HG03108 (cell line): ENCODE results near the gene KIRREL1.

Experiments used
- ATAC-seq: cut with Tn5 transposase; IDR thresholded peaks from one replicate; pipeline ENCODE4 v1.9.1; 2021; ENCODE audit warnings: moderate library complexity; ENCODE audit not compliant: unreplicated experiment

The KIRREL1 gene

GRCh38 chr1:158062174-158062573 lies 68.7 kb downstream of the KIRREL1 start:
- ATAC-seq = no peak

- ATAC-seq = no peak
These were observed 74.2 kb downstream of the KIRREL1 start for GRCh38 chr1:158067662-158068061.

- ATAC-seq = no peak
These were observed 75.5 kb downstream of the KIRREL1 start for GRCh38 chr1:158068918-158069317.

GRCh38 chr1:158071138-158071537 lies 77.7 kb downstream of the KIRREL1 start:
- no peak for ATAC-seq

- no peak for ATAC-seq
These were observed 81.6 kb downstream of the KIRREL1 start for GRCh38 chr1:158075078-158075477.

- ATAC-seq = no peak
These were observed 83.0 kb downstream of the KIRREL1 start for GRCh38 chr1:158076441-158076840.

GRCh38 chr1:158077411-158078256 lies 84.2 kb downstream of the KIRREL1 start:
- no peak for ATAC-seq

GRCh38 chr1:158078569-158079080 lies 85.2 kb downstream of the KIRREL1 start:
- no peak for ATAC-seq

GRCh38 chr1:158080066-158080465 lies 86.6 kb downstream of the KIRREL1 start:
- no peak for ATAC-seq

GRCh38 chr1:158084336-158084735 lies 90.9 kb downstream of the KIRREL1 start:
- ATAC-seq = no peak

GRCh38 chr1:158084747-158085146 lies 91.3 kb downstream of the KIRREL1 start:
- no peak for ATAC-seq

- ATAC-seq = no peak
These were observed 94.0 kb downstream of the KIRREL1 start for GRCh38 chr1:158087320-158087927.

GRCh38 chr1:158089476-158089875 lies 96.0 kb downstream of the KIRREL1 start:
- ATAC-seq = no peak

- ATAC-seq = no peak
These were observed 96.6 kb downstream of the KIRREL1 start for GRCh38 chr1:158089925-158090637.

- ATAC-seq = no peak
These were observed 99.9 kb downstream of the KIRREL1 start for GRCh38 chr1:158093376-158093775.

- no peak for ATAC-seq
These were observed 101.1 kb downstream of the KIRREL1 start for GRCh38 chr1:158094571-158094970.

GRCh38 chr1:158095737-158096335 lies 102.4 kb downstream of the KIRREL1 start:
- no peak for ATAC-seq

GRCh38 chr1:158098256-158098655 lies 104.8 kb downstream of the KIRREL1 start:
- no peak for ATAC-seq

GRCh38 chr1:158099185-158099584 lies 105.7 kb downstream of the KIRREL1 start:
- no peak for ATAC-seq

- no peak for ATAC-seq
These were observed 107.1 kb downstream of the KIRREL1 start for GRCh38 chr1:158100498-158100897.

GRCh38 chr1:158101455-158101854 lies 108.0 kb downstream of the KIRREL1 start:
- ATAC-seq = no peak
